Uterus (tissue), 2 donors: Measurements from ENCODE around the gene SLAMF9.

ENCODE experiments used
- CTCF ChIP-seq, 4 experiments: fragments of 200-600 bp in 2 of 4; fragments of 450-650 bp in 2 of 4; sonication (generic) in 2 of 4; IDR thresholded peaks; one replicate each; pipeline ENCODE4 v1.5.1; 2016 to 2019; ENCODE audit warnings: antibody characterized with exemption in 4 of 4, mild to moderate bottlenecking in 2 of 4, moderate library complexity in 1 of 4
- POLR2A ChIP-seq, 2 donors: fragments of 450-650 bp; IDR thresholded peaks; one replicate each; pipeline ENCODE4 v1.6.1; 2016; ENCODE audit warnings: antibody characterized with exemption in 2 of 2, mild to moderate bottlenecking in 1 of 2, moderate library complexity in 1 of 2

DNA sequence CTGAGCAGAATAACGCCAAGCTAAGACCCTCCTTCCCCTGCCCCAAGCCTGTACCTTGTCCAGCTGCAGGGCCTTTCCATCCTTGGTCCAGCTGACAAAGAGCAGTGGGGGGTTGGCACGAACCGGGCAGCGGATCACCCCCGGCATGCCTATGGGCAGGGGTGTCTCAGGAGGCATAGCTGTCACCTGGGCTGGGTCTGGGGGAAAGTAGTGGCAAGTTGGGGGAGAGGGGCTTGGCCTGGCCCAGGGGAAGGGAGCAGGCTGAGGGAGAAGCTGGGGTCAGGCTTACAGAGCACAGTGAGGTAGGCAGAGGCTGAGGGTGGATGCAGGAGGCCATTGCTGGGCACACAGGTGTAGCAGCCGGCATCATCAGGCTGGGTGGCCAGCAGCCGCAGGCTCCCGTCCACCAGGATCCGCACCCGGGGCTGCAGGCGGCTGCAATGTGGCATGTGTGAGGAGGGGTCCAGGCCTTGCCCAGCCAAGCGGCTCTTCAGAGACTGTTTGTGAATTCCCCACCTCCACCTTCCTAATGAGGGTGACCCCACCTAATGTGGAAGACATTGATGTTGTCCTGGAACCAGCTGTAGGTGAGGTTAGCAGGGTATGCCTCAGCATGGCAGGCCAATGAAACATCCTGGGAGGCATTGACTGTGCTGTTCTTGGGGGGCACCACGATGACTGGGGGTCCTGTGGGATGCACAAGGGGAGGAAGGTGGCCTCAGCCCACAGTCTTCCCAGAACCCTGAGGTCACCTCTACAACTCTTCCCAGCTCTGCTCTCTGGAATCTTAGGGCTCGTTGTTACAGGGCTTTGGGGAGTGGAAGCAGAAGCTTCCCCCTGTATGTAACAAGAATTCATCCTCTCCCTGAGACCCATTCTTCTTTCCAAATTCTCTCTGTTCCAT lies 19.6 kb downstream of the SLAMF9 start:
- TF ChIP-seq CTCF (IDR thresholded peaks at IDR 0.05) (no peak), POLR2A (IDR thresholded peaks at IDR 0.05) (no peak)
